Upper lobe of right lung (tissue), 1 donor: Measurements from ENCODE around the gene JADE2. TPM values are rescaled to one million over a fixed set of nuclear protein-coding genes. Genes with fewer than 3 reads are reported as not detected.
A peak's percentile ranks its signal among the peaks of the same experiment; 100 is the strongest.
"Not testable (repeated sequence)": the region's sequence is repeated elsewhere in the genome, so short reads cannot be mapped to it uniquely, and the experiment has no call there.

ENCODE experiments used
- ATAC-seq: fragments of 200-7000 bp; cut with Tn5 transposase; one replicate; pipeline ENCODE4 v1.9.1; 2020; ENCODE audit warnings: mild to moderate bottlenecking, moderate library complexity
- DNase-seq: peaks from one replicate; pipeline ENCODE4 v3.0.0-alpha.2; 2020
- H3K27ac ChIP-seq: fragments of 200-600 bp; one replicate; pipeline ENCODE4 v1.8.0; 2022
- H3K27me3 ChIP-seq: fragments of 200-600 bp; one replicate; pipeline ENCODE4 v1.8.0; 2022; ENCODE audit warnings: mild to moderate bottlenecking
- H3K36me3 ChIP-seq: fragments of 200-600 bp; one replicate; pipeline ENCODE4 v1.8.0; 2022
- H3K4me1 ChIP-seq: fragments of 200-600 bp; one replicate; pipeline ENCODE4 v1.8.0; 2022
- H3K4me3 ChIP-seq: fragments of 200-600 bp; one replicate; pipeline ENCODE4 v1.8.0; 2022; ENCODE audit warnings: mild to moderate bottlenecking
- H3K9me3 ChIP-seq: fragments of 200-600 bp; one replicate; pipeline ENCODE4 v1.8.0; 2022
- intact Hi-C: fragments of 100-400 bp; cut with DNase I; formaldehyde crosslinking; loops from one replicate; pipeline ENCODE4 v1.11.0; 2022
- total RNA-seq: library from RNA; stranded (reverse); fragmentation: NEBNext Ultra II Directional; extraction: Animal tissue kit (Norgen Biotek cat#: 25700); gene quantifications from one replicate; pipeline ENCODE4 v1.2.1, GENCODE V29; 2021
- TF ChIP-seq, protein P1 (sequence below): fragments of 200-600 bp; IDR thresholded peaks from one replicate; pipeline ENCODE4 v1.8.0; 2022; ENCODE audit warnings: antibody characterized with exemption
- donor health status: DM: no; HTN: yes; CAD: no; lungs with severe emphysema.

Gene JADE2
- total RNA-seq, 1 donor from 2014 or later = 86.7 TPM

DNA sequence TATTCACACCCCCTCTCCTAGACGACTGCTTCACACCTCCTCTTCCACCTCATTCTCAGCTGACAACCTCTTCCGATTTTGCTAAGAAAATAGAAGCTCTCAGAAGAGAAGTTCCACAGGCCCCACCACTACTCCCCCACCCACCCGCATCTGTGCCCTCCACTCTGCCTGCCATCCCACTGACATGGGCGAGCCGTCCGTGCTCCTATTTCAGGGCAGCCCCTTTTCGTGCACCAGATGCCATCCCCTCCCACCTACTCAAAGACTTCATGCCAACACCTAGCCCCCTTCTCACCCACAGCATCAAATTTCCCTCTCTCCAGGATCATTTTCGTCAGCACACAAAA, 34.6 kb upstream of the JADE2 start:
- ATAC-seq (no peak), DNase-seq (peak; percentile 45)
- no peaks in the 10 kb centered on the region for H3K36me3 ChIP-seq
- TF ChIP-seq, protein P1, sequence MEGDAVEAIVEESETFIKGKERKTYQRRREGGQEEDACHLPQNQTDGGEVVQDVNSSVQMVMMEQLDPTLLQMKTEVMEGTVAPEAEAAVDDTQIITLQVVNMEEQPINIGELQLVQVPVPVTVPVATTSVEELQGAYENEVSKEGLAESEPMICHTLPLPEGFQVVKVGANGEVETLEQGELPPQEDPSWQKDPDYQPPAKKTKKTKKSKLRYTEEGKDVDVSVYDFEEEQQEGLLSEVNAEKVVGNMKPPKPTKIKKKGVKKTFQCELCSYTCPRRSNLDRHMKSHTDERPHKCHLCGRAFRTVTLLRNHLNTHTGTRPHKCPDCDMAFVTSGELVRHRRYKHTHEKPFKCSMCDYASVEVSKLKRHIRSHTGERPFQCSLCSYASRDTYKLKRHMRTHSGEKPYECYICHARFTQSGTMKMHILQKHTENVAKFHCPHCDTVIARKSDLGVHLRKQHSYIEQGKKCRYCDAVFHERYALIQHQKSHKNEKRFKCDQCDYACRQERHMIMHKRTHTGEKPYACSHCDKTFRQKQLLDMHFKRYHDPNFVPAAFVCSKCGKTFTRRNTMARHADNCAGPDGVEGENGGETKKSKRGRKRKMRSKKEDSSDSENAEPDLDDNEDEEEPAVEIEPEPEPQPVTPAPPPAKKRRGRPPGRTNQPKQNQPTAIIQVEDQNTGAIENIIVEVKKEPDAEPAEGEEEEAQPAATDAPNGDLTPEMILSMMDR = no peak
- H3K27me3 ChIP-seq = no peaks in the 10 kb centered on the region
- H3K27ac ChIP-seq = no peak overlapping the region
- no peak overlapping the region for H3K4me3 ChIP-seq
- no peaks in the 10 kb centered on the region for H3K9me3 ChIP-seq
- H3K4me1 ChIP-seq = no peaks in the 10 kb centered on the region
- intact Hi-C loops = no loop called here

- DNase-seq (peak; percentile 35), ATAC-seq (no peak)
- Histone ChIP-seq H3K27ac (no peak overlapping the region), H3K4me1 (no peaks in the 10 kb centered on the region), H3K36me3 (no peaks in the 10 kb centered on the region), H3K9me3 (no peaks in the 10 kb centered on the region), H3K4me3 (no peak overlapping the region), H3K27me3 (no peaks in the 10 kb centered on the region)
- TF ChIP-seq, protein P1 = no peak
- intact Hi-C loops = no loop called here
These were observed 33.5 kb upstream of the JADE2 start for GRCh38 chr5:134491841-134492442.

DNA sequence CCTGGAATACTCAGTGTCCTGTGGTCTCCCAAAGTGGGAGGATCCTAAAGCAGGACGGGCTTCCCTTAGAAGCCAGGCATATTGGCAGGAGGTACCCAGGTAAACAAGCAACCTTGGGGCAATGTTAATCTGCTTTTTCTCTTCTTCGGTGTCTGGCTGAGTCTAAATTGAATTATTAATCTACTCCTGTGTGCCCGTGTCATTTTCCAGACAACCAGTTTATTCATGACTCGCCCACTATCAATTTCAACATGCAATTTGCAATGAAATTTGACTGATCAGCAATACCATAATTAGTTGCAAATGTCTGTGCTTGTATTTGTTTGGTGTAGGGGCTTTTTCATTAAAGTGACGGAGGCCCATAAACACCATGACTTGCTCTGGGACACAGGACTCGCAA, 32.9 kb upstream of the JADE2 start:
- intact Hi-C loops = no loop called here
- Histone ChIP-seq H3K36me3 (no peaks in the 10 kb centered on the region), H3K9me3 (no peaks in the 10 kb centered on the region), H3K27ac (no peak overlapping the region), H3K27me3 (no peaks in the 10 kb centered on the region), H3K4me3 (no peak overlapping the region), H3K4me1 (no peaks in the 10 kb centered on the region)
- ATAC-seq (no peak), DNase-seq (no peak)
- TF ChIP-seq, protein P1 = no peak

- peak; percentile 23 for DNase-seq
These were observed 31.9 kb upstream of the JADE2 start for GRCh38 chr5:134493461-134494055.

GRCh38 chr5:134494780-134495179, 30.7 kb upstream of the JADE2 start:
- DNase-seq = no peak

More at GRCh38 chr5:134493461-134494055, 31.9 kb upstream of the JADE2 start:
- Histone ChIP-seq H3K36me3 (no peaks in the 10 kb centered on the region), H3K4me1 (no peaks in the 10 kb centered on the region), H3K4me3 (no peak overlapping the region), H3K27ac (no peak overlapping the region), H3K9me3 (no peaks in the 10 kb centered on the region), H3K27me3 (no peaks in the 10 kb centered on the region)
- no peak for ATAC-seq
- TF ChIP-seq, protein P1 = no peak
- intact Hi-C loops = no loop called here

GRCh38 chr5:134499905-134500304, 25.6 kb upstream of the JADE2 start:
- H3K4me3 ChIP-seq, intact Hi-C loops, H3K27me3 ChIP-seq, H3K36me3 ChIP-seq, ATAC-seq, H3K27ac ChIP-seq, H3K9me3 ChIP-seq, DNase-seq: not testable (repeated sequence)
- H3K4me1 ChIP-seq = peaks cover 20% of the 10 kb centered on the region

More at GRCh38 chr5:134494780-134495179, 30.7 kb upstream of the JADE2 start:
- TF ChIP-seq, protein P1 = no peak
- Histone ChIP-seq H3K27ac (no peak overlapping the region), H3K36me3 (no peaks in the 10 kb centered on the region), H3K9me3 (no peaks in the 10 kb centered on the region), H3K4me1 (no peaks in the 10 kb centered on the region), H3K4me3 (no peak overlapping the region), H3K27me3 (no peaks in the 10 kb centered on the region)
- ATAC-seq = no peak
- intact Hi-C loops = no loop called here
